ENCODE data around the gene CLCN6.

The CLCN6 gene

DNA sequence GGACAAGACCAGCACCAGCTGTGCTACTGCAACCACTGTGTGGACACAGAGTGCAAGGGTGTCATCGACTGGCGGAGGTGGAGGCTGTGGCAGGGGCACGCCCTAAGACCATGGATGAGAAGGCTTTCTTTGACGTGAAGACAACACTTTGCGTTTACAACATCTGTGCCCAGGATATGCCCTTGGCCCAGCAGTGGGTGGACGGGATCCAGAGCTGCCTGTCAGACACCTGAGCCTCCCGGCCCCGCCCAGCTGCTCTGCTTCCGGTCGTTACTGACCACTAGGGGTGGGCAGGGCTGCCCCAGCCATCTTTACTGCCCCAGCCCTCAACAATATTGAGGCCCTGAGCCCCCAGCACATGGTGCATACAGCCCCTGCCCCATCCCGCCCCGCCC is 74.2 kb downstream of the CLCN6 start:
- no peak for DNase-seq

DNA sequence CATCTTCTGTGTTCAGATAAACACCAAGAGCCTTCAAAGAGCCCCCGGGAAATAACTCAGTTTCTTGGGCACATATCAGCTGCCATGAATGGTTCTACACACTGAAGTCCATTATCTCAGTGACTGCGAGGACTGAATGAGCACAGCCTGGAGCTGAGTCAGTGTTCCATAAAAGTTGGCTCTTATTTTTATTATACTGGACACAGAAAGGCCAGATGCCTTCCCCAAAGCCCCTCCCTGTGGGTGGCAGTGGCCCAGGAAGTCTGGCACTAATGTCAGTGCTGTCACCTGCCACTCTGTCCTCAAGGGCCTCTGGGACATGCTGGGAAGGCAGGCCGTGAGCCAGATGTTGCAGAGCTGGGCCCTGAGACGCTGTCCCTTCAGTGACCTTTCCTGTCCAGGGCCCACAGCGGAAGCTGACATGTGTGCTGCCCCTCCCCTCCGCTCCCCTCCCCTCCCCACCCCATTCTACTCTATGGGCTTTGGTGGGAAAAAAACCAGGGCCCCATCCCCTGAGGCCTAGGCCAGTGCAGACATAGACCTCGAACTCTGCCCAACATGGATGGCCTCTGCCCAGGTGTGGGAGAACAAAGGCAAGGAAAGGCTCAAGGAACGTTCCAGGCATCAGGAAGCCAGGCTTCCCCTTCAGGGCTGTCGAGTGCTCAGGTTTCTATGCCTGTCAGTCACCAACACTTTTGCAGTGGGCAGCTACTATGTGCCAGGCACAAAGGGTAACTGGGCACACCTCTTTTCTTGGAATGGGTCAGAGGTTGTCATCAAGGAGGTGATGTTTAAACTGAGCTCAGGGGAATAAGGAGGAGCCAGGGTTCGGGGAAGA is 75.1 kb downstream of the CLCN6 start:
- no peak for DNase-seq

DNA sequence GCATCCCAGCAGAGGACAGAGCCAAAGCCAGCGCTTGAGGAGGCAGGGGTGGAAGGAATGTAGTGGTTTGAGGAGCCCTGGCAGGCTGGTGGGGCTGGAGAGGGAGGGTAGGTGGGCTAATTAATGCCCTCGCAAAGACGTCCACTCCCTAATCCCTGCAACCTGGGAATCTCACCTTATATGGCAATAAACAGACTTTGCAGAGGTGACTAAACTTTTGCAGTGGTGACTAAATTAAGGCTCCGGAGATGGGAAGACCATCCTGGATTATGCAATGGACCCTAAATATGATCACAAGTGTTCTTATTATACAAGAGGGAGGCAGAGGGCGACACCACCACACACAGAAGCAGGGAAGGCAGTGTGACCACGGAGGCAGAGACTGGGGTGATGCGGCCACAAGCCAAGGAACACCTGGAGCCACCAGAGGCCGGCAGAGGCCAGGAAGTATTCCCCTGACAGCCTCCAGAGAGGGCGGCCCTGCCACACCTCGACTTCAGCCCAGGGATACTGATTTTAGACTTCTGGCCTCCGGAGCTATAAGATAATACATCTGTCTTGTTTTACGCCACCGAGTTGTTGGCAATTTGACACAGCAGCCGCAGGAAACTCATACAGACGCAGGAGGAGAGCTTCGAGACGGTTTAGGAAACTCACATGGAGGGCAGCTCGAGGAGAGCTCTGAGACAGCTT is 75.9 kb downstream of the CLCN6 start:
- no peak for DNase-seq

DNA sequence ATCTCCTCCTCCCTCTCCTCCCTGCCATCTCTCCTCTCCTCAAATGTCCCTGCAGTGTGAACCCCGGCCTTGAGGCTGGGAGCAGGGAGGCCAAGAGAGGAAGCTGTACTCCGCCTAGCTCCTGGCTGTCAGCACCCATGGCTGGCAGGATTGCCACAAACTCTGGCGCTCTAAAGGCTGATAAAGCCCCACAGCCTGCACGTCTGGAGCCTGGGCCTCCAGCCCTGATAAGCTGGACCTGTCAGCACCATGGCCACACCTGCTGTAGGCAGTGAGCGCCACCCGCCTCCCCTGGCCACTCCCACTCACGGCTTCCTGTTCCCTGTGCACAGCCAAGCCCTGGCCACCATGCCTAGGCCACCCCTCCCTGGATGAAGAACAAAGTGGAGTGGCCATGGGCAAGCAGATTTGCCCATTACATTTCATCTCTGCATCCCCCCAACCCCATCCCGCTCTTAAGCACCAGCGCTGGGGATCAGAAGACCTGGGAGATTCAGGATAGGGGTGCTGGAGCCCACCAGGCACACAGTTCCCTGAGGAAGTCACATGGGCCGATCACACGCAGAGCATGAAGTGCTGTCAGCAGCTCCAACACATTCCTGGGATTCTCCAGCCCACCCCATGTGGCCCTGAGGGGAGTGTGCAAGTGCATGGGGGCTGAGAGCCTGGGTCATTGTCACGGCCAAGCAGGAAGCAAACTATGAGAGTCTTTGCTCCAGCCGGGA is 77.0 kb downstream of the CLCN6 start:
- DNase-seq: no peak

DNA sequence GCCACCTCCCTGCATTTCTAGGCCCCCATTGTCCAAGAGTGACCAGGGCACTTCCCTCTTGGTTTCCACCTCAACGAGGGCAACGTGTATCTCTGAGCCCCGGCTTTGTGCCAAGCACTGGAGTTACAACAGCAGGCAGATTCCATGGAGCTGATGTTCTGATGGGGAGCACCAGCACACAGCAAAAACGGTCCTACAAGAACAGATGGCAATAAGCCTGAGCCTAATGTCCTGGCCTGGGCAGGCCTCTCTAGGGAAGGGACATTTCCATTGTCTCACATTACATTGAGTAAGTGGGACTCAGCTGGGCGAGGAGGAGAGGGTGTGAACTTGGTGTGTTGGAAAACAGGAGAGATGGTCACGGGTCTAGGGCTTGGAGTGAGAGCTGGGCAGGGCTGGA is 79.9 kb downstream of the CLCN6 start:
- DNase-seq: no peak

DNA sequence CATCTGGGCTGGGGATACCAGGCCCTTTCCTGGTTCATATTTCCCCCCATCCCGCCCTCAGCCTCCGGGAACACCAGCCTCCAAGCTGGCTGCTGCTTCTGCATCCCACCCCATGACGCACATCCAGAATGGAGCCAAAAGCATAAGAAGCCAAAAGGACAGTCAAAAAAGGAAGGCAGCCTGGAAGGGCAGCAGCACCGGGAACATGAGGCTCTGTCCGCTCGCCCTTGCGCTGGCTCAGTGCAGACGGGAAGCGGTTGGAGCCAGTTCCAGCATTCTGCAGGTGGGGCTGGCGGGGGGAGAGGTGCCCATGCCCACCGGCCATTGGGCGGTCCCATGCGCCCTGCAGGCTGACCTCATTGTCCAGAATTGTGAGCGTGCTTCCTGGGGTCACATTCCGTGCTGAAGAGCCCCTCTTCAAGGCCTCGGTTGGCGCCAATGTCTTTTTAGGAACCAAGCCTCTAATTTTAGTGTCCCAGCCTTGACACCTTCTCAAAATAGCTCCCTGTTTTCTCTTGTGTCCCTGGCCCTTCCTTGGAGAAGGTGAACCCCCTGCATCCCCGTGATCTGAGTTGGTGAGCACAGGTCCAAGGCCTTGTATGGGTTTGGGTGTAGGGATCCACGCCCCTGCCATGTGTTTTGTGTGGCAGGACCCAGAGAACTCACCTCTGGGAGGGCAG is 81.1 kb downstream of the CLCN6 start:
- no peak for DNase-seq

DNA sequence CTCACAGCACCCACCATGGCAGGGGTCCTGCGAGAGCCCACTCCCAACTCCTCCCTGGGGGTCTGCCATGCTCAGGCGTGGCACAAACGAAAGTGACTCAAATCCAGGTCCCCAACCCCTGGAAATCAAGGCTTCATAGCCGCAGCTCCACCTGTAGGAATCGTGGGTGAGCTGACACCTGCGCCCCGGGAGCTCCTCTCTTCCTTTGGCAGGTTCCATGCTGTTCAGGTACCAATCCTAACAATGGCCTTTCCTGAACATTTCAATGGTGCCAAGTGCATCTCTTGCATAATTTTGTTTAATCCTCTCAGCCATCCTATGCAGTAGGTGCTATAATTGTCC is 81.6 kb downstream of the CLCN6 start:
- no peak for DNase-seq

DNA sequence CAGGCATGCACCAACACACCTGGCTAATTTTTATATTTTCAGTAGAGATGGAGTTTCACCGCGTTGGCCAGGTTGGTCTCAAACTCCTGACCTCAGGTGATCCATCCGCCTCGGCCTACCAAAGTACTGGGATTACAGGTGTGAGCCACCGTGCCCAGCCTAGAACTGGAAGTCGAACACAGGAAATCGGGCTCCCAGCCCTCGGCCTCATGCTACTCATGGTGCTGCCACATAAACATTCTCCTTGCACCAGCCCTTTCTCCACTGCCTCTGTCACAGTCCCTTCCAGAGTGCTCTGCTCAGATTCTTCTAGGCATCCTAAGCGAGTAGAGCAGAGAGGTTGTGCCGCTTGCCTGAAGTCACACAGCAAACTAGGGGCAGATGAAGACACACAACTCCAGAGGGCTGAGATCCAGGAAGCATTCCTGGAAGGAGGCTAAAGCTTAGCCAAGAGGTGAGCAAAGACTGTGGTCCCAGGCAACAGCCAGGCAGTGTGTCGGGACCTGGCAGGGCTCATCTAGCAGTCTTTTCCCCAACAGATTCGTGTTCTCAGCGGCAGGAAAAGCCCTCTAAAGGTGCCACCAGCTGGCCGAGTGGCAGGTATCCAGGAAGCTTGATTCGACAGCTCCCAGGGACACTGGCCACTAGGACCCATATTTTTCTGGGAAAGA is 82.3 kb downstream of the CLCN6 start:
- DNase-seq: no peak

DNA sequence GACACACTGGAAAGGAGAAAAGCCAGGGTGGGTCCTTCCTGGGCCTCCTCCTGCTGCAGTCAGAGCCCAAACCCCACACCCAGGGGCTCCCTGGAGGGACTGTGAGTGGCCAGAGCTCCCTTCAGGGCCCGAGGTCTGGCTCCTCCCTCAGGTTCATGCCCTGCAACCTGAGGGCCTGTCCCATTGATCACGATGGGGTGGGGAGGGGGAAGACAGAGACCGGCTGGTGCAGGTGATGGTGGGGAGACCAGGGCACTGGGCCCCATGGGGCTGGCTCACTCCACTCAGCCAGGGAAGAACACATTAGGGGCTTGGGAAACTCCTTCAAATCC is 82.9 kb downstream of the CLCN6 start:
- no peak for DNase-seq

DNA sequence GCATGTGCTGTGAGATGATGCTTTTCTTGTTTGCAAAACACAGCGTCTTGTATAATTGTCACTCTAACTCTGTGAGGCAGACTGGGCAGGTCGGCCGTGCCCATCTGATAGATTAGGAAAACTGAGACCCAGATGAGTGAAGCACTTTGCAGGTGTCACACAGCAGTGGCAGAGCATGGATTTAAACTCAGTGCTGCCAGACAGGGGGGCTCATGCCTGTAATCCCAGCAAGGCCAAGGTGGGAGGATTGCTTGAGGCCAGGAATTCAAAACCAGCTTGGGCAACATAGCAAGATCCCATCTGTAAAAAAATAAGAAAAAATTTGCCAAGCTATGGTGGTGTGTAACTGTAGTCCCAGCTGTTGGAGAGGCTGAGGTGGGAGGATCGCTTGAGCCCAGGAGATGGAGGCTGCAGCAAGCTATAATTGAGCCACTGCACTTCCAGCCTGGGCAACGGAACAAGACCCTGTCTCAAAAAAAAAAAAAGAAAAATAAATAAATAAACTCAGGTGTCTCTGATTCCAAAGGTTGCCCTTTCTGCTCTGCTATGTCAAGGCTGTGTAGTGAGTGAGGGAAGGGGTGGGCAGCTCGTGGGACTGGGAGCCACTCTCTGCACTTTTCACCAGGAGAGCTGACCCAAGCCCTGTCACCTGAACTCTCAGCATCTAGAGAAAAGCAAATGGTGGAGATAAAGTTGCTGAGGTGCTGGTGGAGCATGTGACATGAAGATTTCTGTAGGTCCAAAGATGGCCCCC is 85.6 kb downstream of the CLCN6 start:
- DNase-seq: no peak
